ENCODE measurements around the gene GAS5. TPM values are rescaled to one million over a fixed set of nuclear protein-coding genes. Genes with fewer than 3 reads are reported as not detected.
A peak's percentile ranks its signal among the peaks of the same experiment; 100 is the strongest.

The GAS5 gene
- total RNA-seq, 1 donor from 2014 or later, result 234 TPM

DNA sequence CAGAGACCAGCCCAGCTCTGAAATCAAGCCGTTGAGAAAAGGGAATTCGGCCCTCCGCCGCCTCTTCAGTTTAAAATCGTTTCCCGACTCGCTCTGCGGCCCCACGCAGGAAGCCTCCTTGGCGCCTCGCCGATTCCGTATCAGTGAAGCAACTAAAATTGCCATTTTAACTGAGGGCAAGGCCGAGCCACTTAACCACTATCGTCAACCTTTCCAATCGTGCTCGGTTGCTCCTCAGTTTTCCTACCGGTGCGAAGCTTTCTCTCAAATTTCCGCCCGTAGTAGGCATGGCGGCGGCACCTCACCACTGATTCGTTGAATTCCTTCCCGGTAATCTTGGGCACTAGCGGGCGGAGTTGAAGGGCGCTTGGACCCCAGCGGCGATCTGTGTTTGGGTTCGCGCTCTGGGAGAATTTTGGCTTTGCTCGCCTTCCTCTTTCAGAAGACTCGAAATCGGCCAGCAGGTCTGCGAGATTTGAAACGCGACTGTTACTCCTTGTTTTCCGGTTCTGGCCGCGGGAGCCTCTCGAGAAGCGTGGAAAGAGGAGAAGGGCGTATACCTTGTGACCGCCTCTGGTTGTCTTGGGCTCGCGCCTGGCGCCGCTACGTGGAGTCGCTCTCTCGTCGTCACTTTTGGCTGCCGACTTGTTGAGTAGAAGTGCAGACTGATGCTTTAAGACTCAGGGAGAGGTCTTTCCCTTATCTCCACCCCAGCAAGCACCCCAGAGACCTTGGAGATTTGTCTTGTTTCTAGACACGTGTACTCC is 43.3 kb downstream of the GAS5 start, which contains the start of the genes CENPL and DARS2:
Gene CENPL (minus strand): TSS at position 569 of the 767 bp plus-strand sequence. CDS start 13,584 bp downstream, outside the sequence.
Gene DARS2 (plus strand): TSS at position 359 of the 767 bp plus-strand sequence. CDS start 557 bp downstream, outside the sequence.
- peak; percentile 97 for DNase-seq (ENCODE audit: low spot score)

GRCh38 chr1:173823781-173824314 is 43.9 kb downstream of the GAS5 start:
- DNase-seq (ENCODE audit: low spot score), result no peak

- no peak for DNase-seq (ENCODE audit: low spot score)
These were observed 46.1 kb downstream of the GAS5 start for GRCh38 chr1:173821680-173822079.

DNA sequence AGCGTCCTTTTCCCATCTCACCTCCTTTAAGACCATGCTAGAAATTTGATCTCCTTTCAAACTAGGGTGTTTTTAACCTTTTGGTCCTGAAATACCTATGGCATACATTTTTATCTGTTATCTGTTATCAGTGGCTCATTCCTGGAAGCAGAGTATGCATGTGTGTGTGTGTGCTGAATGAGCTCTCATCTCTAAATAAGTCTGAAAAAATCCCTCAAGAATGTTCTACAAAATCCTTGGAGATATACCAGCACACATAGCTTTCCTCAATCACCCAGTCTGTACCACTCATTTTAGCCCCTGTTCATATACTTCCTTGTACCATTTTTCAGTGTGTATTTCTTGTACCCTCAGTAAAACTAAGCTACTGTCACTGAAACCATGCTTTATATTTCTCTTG is 49.3 kb downstream of the GAS5 start:
- DNase-seq (ENCODE audit: low spot score), result no peak

Other genes with a start within 250 kb of the GAS5 start
- not detected for gene TEX50, start 232.7 kb downstream of the GAS5 start, total RNA-seq
- gene ANKRD45, start 198.1 kb downstream of the GAS5 start, total RNA-seq, result 0.69 TPM
- gene KLHL20, start 153.0 kb downstream of the GAS5 start, total RNA-seq, result 19.6 TPM
- gene DARS2, start 43.3 kb downstream of the GAS5 start, total RNA-seq, result 16.9 TPM
- gene CENPL, start 43.1 kb downstream of the GAS5 start, total RNA-seq, result 5.5 TPM
- gene ZBTB37, start 391 bp upstream of the GAS5 start, total RNA-seq, result 13.0 TPM
- gene SERPINC1, start 49.3 kb upstream of the GAS5 start, total RNA-seq, result 1.2 TPM
- 35.0 TPM for gene RC3H1, start 154.4 kb upstream of the GAS5 start, total RNA-seq